Measurements from ENCODE around the gene INKA2. TPM values are rescaled to one million over a fixed set of nuclear protein-coding genes. Genes with fewer than 3 reads are reported as not detected.

INKA2 gene
- total and polyA plus RNA-seq, 4 experiments from 2014 or later = 0.16 to 2.4 (median 1.2) TPM

GRCh38 chr1:111720274-111720976 lies 18.8 kb downstream of the INKA2 start:
- no peak overlapping the region for H3K4me3 ChIP-seq (ENCODE audit: low read length in 2 of 2)
- H3K36me3 Mint-ChIP-seq = peaks cover 5 to 9% of the 10 kb centered on the region in 2 donors
- H3K27ac Mint-ChIP-seq = peak overlapping the region; percentile 22 to 90 (median 83)
- peaks cover 10% of the 10 kb centered on the region for H3K36me3 ChIP-seq (ENCODE audit: insufficient read depth, low read length)
- DNase-seq = no peak
- intact Hi-C loops (cut with micrococcal nuclease) = no loop called here
- peaks cover 28 to 42% (median 32%) of the 10 kb centered on the region in 4 donors for H3K4me1 Mint-ChIP-seq
- H3K27me3 ChIP-seq (ENCODE audit: insufficient read depth, low read length) = no peaks in the 10 kb centered on the region
- H3K27me3 Mint-ChIP-seq = no peaks in the 10 kb centered on the region
- peaks cover 22% of the 10 kb centered on the region for H3K4me1 ChIP-seq (ENCODE audit: insufficient read depth, low read length)
- H3K9me3 Mint-ChIP-seq = peaks cover 0 to 4% (median 0%) of the 10 kb centered on the region in 8 donors
- H3K9me3 ChIP-seq (ENCODE audit: control insufficient read depth in 1 of 2, low read length in 2 of 2) = no peaks in the 10 kb centered on the region
- H3K4me3 Mint-ChIP-seq = no peak overlapping the region
- H3K27ac ChIP-seq (ENCODE audit: low read depth, low read length) = no peak overlapping the region
- POLR2A ChIA-PET (ENCODE audit: partially characterized antibody) = interaction anchor here (1.3 kb wide), 1 partner anchor 34 kb away, joined by 4 read pairs; no protein-coding TSS in a partner anchor
- CTCF ChIA-PET (ENCODE audit: partially characterized antibody) = no interaction called here

GRCh38 chr1:111719674-111720132 lies 19.5 kb downstream of the INKA2 start:
- H3K27ac Mint-ChIP-seq = peak overlapping the region in 4 of 7 donors; percentile 4 to 89 (median 50)
- peaks cover 24 to 41% (median 29%) of the 10 kb centered on the region in 4 donors for H3K4me1 Mint-ChIP-seq
- H3K36me3 Mint-ChIP-seq = peaks cover 5 to 11% of the 10 kb centered on the region in 2 donors
- Histone ChIP-seq H3K9me3 (ENCODE audit: control insufficient read depth in 1 of 2, low read length in 2 of 2) (no peaks in the 10 kb centered on the region), H3K4me3 (ENCODE audit: low read length in 2 of 2) (no peak overlapping the region), H3K27ac (ENCODE audit: low read depth, low read length) (no peak overlapping the region), H3K36me3 (ENCODE audit: insufficient read depth, low read length) (peaks cover 11% of the 10 kb centered on the region), H3K4me1 (ENCODE audit: insufficient read depth, low read length) (peaks cover 22% of the 10 kb centered on the region), H3K27me3 (ENCODE audit: insufficient read depth, low read length) (no peaks in the 10 kb centered on the region)
- POLR2A ChIA-PET (ENCODE audit: partially characterized antibody) = no interaction called here
- intact Hi-C loops (cut with micrococcal nuclease) = no loop called here
- H3K27me3 Mint-ChIP-seq = no peaks in the 10 kb centered on the region
- H3K9me3 Mint-ChIP-seq = peaks cover 0 to 4% (median 0%) of the 10 kb centered on the region in 8 donors
- CTCF ChIA-PET (ENCODE audit: partially characterized antibody) = interaction anchor here (1.2 kb wide), 1 partner anchor 35 kb away, joined by 3 read pairs; no protein-coding TSS in a partner anchor
- H3K4me3 Mint-ChIP-seq = no peak overlapping the region
- no peak for DNase-seq

GRCh38 chr1:111719135-111719534 lies 20.1 kb downstream of the INKA2 start:
- H3K36me3 ChIP-seq (ENCODE audit: insufficient read depth, low read length) = peaks cover 13% of the 10 kb centered on the region
- Mint-ChIP-seq H3K4me3 (no peak overlapping the region), H3K27me3 (no peaks in the 10 kb centered on the region), H3K4me1 (peaks cover 22 to 35% (median 25%) of the 10 kb centered on the region in 4 donors), H3K9me3 (peaks cover 0 to 4% (median 0%) of the 10 kb centered on the region in 8 donors), H3K36me3 (peaks cover 5 to 11% of the 10 kb centered on the region in 2 donors), H3K27ac (peak overlapping the region in 6 of 7 donors; percentile 4 to 82 (median 35))
- H3K27me3 ChIP-seq (ENCODE audit: insufficient read depth, low read length) = no peaks in the 10 kb centered on the region
- intact Hi-C loops (cut with micrococcal nuclease) = no loop called here
- no peak for DNase-seq
- H3K4me3 ChIP-seq (ENCODE audit: low read length in 2 of 2) = no peak overlapping the region
- H3K9me3 ChIP-seq (ENCODE audit: control insufficient read depth in 1 of 2, low read length in 2 of 2) = no peaks in the 10 kb centered on the region
- POLR2A ChIA-PET (ENCODE audit: partially characterized antibody) = no interaction called here
- CTCF ChIA-PET (ENCODE audit: partially characterized antibody) = interaction anchor here (1.2 kb wide), 1 partner anchor 36 kb away, joined by 3 read pairs; no protein-coding TSS in a partner anchor
- H3K27ac ChIP-seq (ENCODE audit: low read depth, low read length) = no peak overlapping the region
- peaks cover 18% of the 10 kb centered on the region for H3K4me1 ChIP-seq (ENCODE audit: insufficient read depth, low read length)

GRCh38 chr1:111717450-111717849 lies 21.7 kb downstream of the INKA2 start:
- intact Hi-C loops (cut with micrococcal nuclease) = no loop called here
- Histone ChIP-seq H3K4me3 (ENCODE audit: low read length in 2 of 2) (no peak overlapping the region), H3K36me3 (ENCODE audit: insufficient read depth, low read length) (peaks cover 13% of the 10 kb centered on the region), H3K27me3 (ENCODE audit: insufficient read depth, low read length) (no peaks in the 10 kb centered on the region), H3K9me3 (ENCODE audit: control insufficient read depth in 1 of 2, low read length in 2 of 2) (no peaks in the 10 kb centered on the region), H3K4me1 (ENCODE audit: insufficient read depth, low read length) (peaks cover 3% of the 10 kb centered on the region), H3K27ac (ENCODE audit: low read depth, low read length) (no peak overlapping the region)
- CTCF ChIA-PET (ENCODE audit: partially characterized antibody) = no interaction called here
- H3K36me3 Mint-ChIP-seq = peaks cover 5 to 15% of the 10 kb centered on the region in 2 donors
- DNase-seq = no peak
- no peaks in the 10 kb centered on the region for H3K27me3 Mint-ChIP-seq
- H3K4me3 Mint-ChIP-seq = peak overlapping the region in 1 of 8 donors; percentile 33
- H3K9me3 Mint-ChIP-seq = peaks cover 0 to 4% (median 0%) of the 10 kb centered on the region in 8 donors
- peak overlapping the region in 4 of 7 donors; percentile 1 to 71 (median 27) for H3K27ac Mint-ChIP-seq
- peaks cover 8 to 18% (median 11%) of the 10 kb centered on the region in 4 donors for H3K4me1 Mint-ChIP-seq
- POLR2A ChIA-PET (ENCODE audit: partially characterized antibody) = no interaction called here

GRCh38 chr1:111716333-111716732 lies 22.9 kb downstream of the INKA2 start:
- Mint-ChIP-seq H3K4me1 (peaks cover 6 to 12% (median 10%) of the 10 kb centered on the region in 4 donors), H3K4me3 (peak overlapping the region in 1 of 8 donors; percentile 49), H3K9me3 (peaks cover 0 to 4% (median 0%) of the 10 kb centered on the region in 8 donors), H3K27me3 (no peaks in the 10 kb centered on the region), H3K27ac (peak overlapping the region in 1 of 7 donors; percentile 21), H3K36me3 (peaks cover 5 to 22% of the 10 kb centered on the region in 2 donors)
- Histone ChIP-seq H3K27me3 (ENCODE audit: insufficient read depth, low read length) (no peaks in the 10 kb centered on the region), H3K27ac (ENCODE audit: low read depth, low read length) (no peak overlapping the region), H3K36me3 (ENCODE audit: insufficient read depth, low read length) (peaks cover 13% of the 10 kb centered on the region), H3K4me1 (ENCODE audit: insufficient read depth, low read length) (peaks cover 3% of the 10 kb centered on the region), H3K9me3 (ENCODE audit: control insufficient read depth in 1 of 2, low read length in 2 of 2) (no peaks in the 10 kb centered on the region), H3K4me3 (ENCODE audit: low read length in 2 of 2) (no peak overlapping the region)
- ChIA-PET POLR2A (ENCODE audit: partially characterized antibody) (interaction anchor here (0.8 to 2.5 kb wide), 3 partner anchors 38 to 208 kb away, joined by 3 to 7 read pairs (median 3); no protein-coding TSS in a partner anchor), CTCF (ENCODE audit: partially characterized antibody) (interaction anchor here (0.9 to 7.4 kb wide), 11 partner anchors 9 to 235 kb away, joined by 3 to 79 read pairs (median 31); partner anchors contain the start of genes DDX20 and INKA2)
- intact Hi-C loops (cut with micrococcal nuclease) = no loop called here
- no peak for DNase-seq

- H3K36me3 ChIP-seq (ENCODE audit: insufficient read depth, low read length) = peaks cover 47% of the 10 kb centered on the region
- intact Hi-C loops (cut with micrococcal nuclease) = loop anchor here (5.0 kb wide), 2 partner anchors 48 to 228 kb away; no protein-coding TSS in a partner anchor
These were observed 29.2 kb downstream of the INKA2 start for GRCh38 chr1:111709986-111710385.

GRCh38 chr1:111707906-111708305 lies 31.3 kb downstream of the INKA2 start:
- H3K36me3 Mint-ChIP-seq = peaks cover 38 to 67% of the 10 kb centered on the region in 2 donors

More at GRCh38 chr1:111709986-111710385, 29.2 kb downstream of the INKA2 start:
- no peak for DNase-seq
- H3K4me1 ChIP-seq (ENCODE audit: insufficient read depth, low read length) = peaks cover 3% of the 10 kb centered on the region
- CTCF ChIA-PET (ENCODE audit: partially characterized antibody) = interaction anchor here (1.0 to 7.4 kb wide), 3 partner anchors 44 to 201 kb away, joined by 3 to 73 read pairs (median 60); partner anchors contain the start of gene DDX20
- Mint-ChIP-seq H3K4me3 (no peak overlapping the region), H3K27me3 (no peaks in the 10 kb centered on the region), H3K36me3 (peaks cover 27 to 58% of the 10 kb centered on the region in 2 donors), H3K9me3 (no peaks in the 10 kb centered on the region), H3K4me1 (peaks cover 0 to 7% (median 5%) of the 10 kb centered on the region in 4 donors), H3K27ac (peak overlapping the region in 6 of 7 donors; percentile 0 to 58 (median 13))
- POLR2A ChIA-PET (ENCODE audit: partially characterized antibody) = no interaction called here
- no peak overlapping the region for H3K27ac ChIP-seq (ENCODE audit: low read depth, low read length)
- no peaks in the 10 kb centered on the region for H3K9me3 ChIP-seq (ENCODE audit: control insufficient read depth in 1 of 2, low read length in 2 of 2)
- no peak overlapping the region for H3K4me3 ChIP-seq (ENCODE audit: low read length in 2 of 2)
- no peaks in the 10 kb centered on the region for H3K27me3 ChIP-seq (ENCODE audit: insufficient read depth, low read length)

More at GRCh38 chr1:111707906-111708305, 31.3 kb downstream of the INKA2 start:
- Histone ChIP-seq H3K4me1 (ENCODE audit: insufficient read depth, low read length) (no peaks in the 10 kb centered on the region), H3K27me3 (ENCODE audit: insufficient read depth, low read length) (no peaks in the 10 kb centered on the region), H3K27ac (ENCODE audit: low read depth, low read length) (no peak overlapping the region), H3K9me3 (ENCODE audit: control insufficient read depth in 1 of 2, low read length in 2 of 2) (no peaks in the 10 kb centered on the region), H3K36me3 (ENCODE audit: insufficient read depth, low read length) (peaks cover 61% of the 10 kb centered on the region), H3K4me3 (ENCODE audit: low read length in 2 of 2) (no peak overlapping the region)
- no peaks in the 10 kb centered on the region for H3K27me3 Mint-ChIP-seq
- H3K9me3 Mint-ChIP-seq = no peaks in the 10 kb centered on the region
- peaks cover 0 to 6% (median 6%) of the 10 kb centered on the region in 4 donors for H3K4me1 Mint-ChIP-seq
- CTCF ChIA-PET (ENCODE audit: partially characterized antibody) = interaction anchor here (1.3 to 1.5 kb wide), 2 partner anchors 10 to 200 kb away, joined by 3 to 6 read pairs; no protein-coding TSS in a partner anchor
- intact Hi-C loops (cut with micrococcal nuclease) = loop anchor here (5.0 kb wide), 1 partner anchor 46 kb away; no protein-coding TSS in a partner anchor
- POLR2A ChIA-PET (ENCODE audit: partially characterized antibody) = interaction anchor here (0.9 kb wide), 1 partner anchor 199 kb away, joined by 3 read pairs; no protein-coding TSS in a partner anchor
- peak overlapping the region in 5 of 7 donors; percentile 3 to 65 (median 50) for H3K27ac Mint-ChIP-seq
- no peak overlapping the region for H3K4me3 Mint-ChIP-seq
- DNase-seq = no peak

All from CD4-positive, alpha-beta memory T cell (primary cell).